HG03280 (cell line): ENCODE results near the gene ASB9.

Experiments used
- ATAC-seq: cut with Tn5 transposase; IDR thresholded peaks from one replicate; pipeline ENCODE4 v1.9.1; 2021; ENCODE audit warnings: mild to moderate bottlenecking, moderate library complexity; ENCODE audit not compliant: unreplicated experiment

ASB9 gene

DNA sequence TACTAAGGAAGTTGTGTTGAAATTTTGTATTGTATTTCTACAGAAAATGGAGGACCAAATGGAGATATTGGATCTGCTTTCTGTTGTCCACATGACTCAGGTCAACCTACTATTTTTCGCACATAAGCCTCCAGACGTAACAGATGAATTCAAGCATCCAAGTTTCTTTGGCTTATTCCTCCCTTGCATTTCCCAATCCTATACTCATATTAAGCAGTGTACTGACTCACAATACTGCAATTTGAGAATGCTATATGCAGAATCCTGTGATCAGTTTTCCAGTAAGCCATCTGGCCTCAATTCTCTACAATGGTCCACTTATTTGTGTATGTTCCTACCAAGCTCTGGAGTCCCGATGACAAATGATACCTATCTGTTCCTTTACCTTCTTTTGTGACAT lies 75.7 kb downstream of the ASB9 start:
- ATAC-seq, result no peak
